Left ventricle myocardium inferior (tissue), 1 donor: Measurements from ENCODE around the gene PRR36. TPM values are rescaled to one million over a fixed set of nuclear protein-coding genes. Genes with fewer than 3 reads are reported as not detected.

Experiments used
- DNase-seq: peaks from one replicate; pipeline ENCODE4 v3.0.0-alpha.2; 2020
- H3K27ac ChIP-seq: fragments of 200-600 bp; replicated peaks from 2 replicates; pipeline ENCODE4 v1.8.0; 2021
- H3K27me3 ChIP-seq: fragments of 200-600 bp; 2 replicates; pipeline ENCODE4 v1.8.0; 2021; ENCODE audit warnings: low read depth
- H3K36me3 ChIP-seq: fragments of 200-600 bp; 2 replicates; pipeline ENCODE4 v1.8.0; 2021
- H3K4me1 ChIP-seq: fragments of 200-600 bp; 2 replicates; pipeline ENCODE4 v1.8.0; 2021
- H3K4me3 ChIP-seq: fragments of 200-600 bp; 2 replicates; pipeline ENCODE4 v1.8.0; 2021; ENCODE audit warnings: mild to moderate bottlenecking, moderate library complexity
- H3K9me3 ChIP-seq: fragments of 200-600 bp; replicated peaks from 2 replicates; pipeline ENCODE4 v1.8.0; 2021
- CTCF ChIP-seq: fragments of 200-600 bp; IDR thresholded peaks from 2 replicates; pipeline ENCODE4 v1.8.0; 2021; ENCODE audit warnings: antibody characterized with exemption, mild to moderate bottlenecking, borderline replicate concordance
- intact Hi-C: fragments of 100-400 bp; cut with micrococcal nuclease; formaldehyde crosslinking; loops from one replicate; pipeline ENCODE4 v1.11.0; 2022
- total RNA-seq: library from RNA; stranded (reverse); fragmentation: NEBNext Ultra II Directional; extraction: Animal tissue kit (Norgen Biotek cat#: 25700); gene quantifications from one replicate; pipeline ENCODE4 v1.2.1, GENCODE V29; 2021
- donor health status: DM: no; HTN: yes; CAD: no; lungs with severe emphysema.

Gene PRR36
- total RNA-seq, 1 donor from 2014 or later: not detected

- TF ChIP-seq CTCF: no peak
- Histone ChIP-seq H3K9me3 (no peaks in the 10 kb centered on the region), H3K4me1 (no peaks in the 10 kb centered on the region), H3K4me3 (no peak overlapping the region), H3K27ac (no peak overlapping the region), H3K36me3 (no peaks in the 10 kb centered on the region), H3K27me3 (no peaks in the 10 kb centered on the region)
- peak; percentile 3 for DNase-seq
- intact Hi-C loops: no loop called here
Observed at GRCh38 chr19:7841751-7842660, 32.2 kb downstream of the PRR36 start.

GRCh38 chr19:7840629-7841028 lies 33.6 kb downstream of the PRR36 start:
- H3K27me3 ChIP-seq: no peaks in the 10 kb centered on the region
- no peak for DNase-seq
- no peak overlapping the region for H3K4me3 ChIP-seq
- no peaks in the 10 kb centered on the region for H3K36me3 ChIP-seq
- H3K27ac ChIP-seq: no peak overlapping the region
- TF ChIP-seq CTCF: no peak
- intact Hi-C loops: no loop called here
- H3K9me3 ChIP-seq: no peaks in the 10 kb centered on the region
- H3K4me1 ChIP-seq: no peaks in the 10 kb centered on the region

DNA sequence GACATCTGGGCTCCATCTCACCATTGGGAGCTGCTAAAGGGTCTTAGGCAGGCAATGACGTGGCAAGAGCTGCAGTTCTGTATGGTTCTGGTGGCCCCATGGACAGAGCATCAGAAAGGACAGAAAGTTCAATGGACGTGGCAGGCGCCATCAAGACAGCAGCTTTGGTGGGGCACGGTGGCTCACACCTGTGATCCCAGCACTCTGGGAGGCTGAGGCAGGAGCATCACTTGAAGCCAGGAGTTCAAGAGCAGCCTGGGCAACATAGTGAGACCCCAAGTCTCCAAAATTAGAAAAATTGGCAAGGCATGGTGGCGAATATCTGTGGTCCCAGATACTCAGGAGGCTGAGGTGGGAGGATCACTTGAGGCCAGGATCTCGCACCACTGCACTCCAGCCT lies 34.7 kb downstream of the PRR36 start:
- Histone ChIP-seq H3K4me3 (no peak overlapping the region), H3K9me3 (no peaks in the 10 kb centered on the region), H3K36me3 (no peaks in the 10 kb centered on the region), H3K27ac (no peak overlapping the region), H3K27me3 (no peaks in the 10 kb centered on the region), H3K4me1 (no peaks in the 10 kb centered on the region)
- TF ChIP-seq CTCF: no peak
- DNase-seq: no peak
- intact Hi-C loops: no loop called here

- intact Hi-C loops: no loop called here
- peak; percentile 82 for DNase-seq
- Histone ChIP-seq H3K9me3 (no peaks in the 10 kb centered on the region), H3K36me3 (no peaks in the 10 kb centered on the region), H3K4me3 (peak overlapping the region; percentile 25), H3K27ac (peak overlapping the region; percentile 73), H3K4me1 (peaks cover 35% of the 10 kb centered on the region), H3K27me3 (no peaks in the 10 kb centered on the region)
- no peak for TF ChIP-seq CTCF
Observed at GRCh38 chr19:7833225-7834099, 40.7 kb downstream of the PRR36 start.

DNA sequence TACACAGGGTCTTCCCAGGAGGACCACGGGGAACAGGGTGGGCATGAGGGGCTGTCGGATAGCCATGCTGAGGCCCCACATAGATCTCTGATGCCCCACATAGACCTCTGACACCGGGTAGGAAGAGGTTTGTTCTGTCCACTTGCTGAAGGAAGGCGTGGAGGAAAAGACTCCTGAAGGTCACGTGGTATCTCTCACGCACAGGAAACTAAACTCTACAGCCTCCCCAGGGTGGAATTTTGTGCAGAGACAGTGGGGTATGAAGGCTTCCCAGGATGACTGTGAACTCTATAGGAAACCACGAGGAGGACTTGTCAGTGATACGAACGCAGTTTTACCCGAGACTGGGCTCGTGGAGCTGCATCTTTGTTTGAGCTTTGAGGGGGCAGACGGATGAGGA lies 41.4 kb downstream of the PRR36 start:
- intact Hi-C loops: no loop called here
- no peak for DNase-seq
- Histone ChIP-seq H3K36me3 (no peaks in the 10 kb centered on the region), H3K9me3 (no peaks in the 10 kb centered on the region), H3K27me3 (no peaks in the 10 kb centered on the region), H3K27ac (peak overlapping the region; percentile 73), H3K4me3 (peak overlapping the region; percentile 25), H3K4me1 (peaks cover 35% of the 10 kb centered on the region)
- TF ChIP-seq CTCF: no peak
